Mesenchymal stem cell (in vitro differentiated cells and primary cell): Measurements from ENCODE around the gene NAV2.

Experiments
- DNase-seq: peaks from one replicate; pipeline ENCODE4 v3.0.0-alpha.2; 2013
- H2AFZ ChIP-seq: one replicate; pipeline ENCODE4 v1.6.1; 2013; ENCODE audit warnings: low read depth, mild to moderate bottlenecking, control low read depth, inconsistent platforms, low read length, moderate library complexity
- H2AK5ac ChIP-seq: 2 replicates; pipeline ENCODE4 v1.6.1; 2013; ENCODE audit warnings: low read length, moderate library complexity, mild to moderate bottlenecking, inconsistent platforms; ENCODE audit not compliant: severe bottlenecking
- H2BK120ac ChIP-seq: one replicate; pipeline ENCODE4 v1.6.1; 2013; ENCODE audit warnings: low read depth, mild to moderate bottlenecking, inconsistent platforms, low read length, moderate library complexity
- H2BK12ac ChIP-seq, 2 experiments: one replicate each; pipeline ENCODE4 v1.6.1; 2013; ENCODE audit warnings: inconsistent platforms in 2 of 2, low read length in 2 of 2, mild to moderate bottlenecking in 2 of 2, moderate library complexity in 2 of 2, control low read depth in 1 of 2
- H2BK15ac ChIP-seq: one replicate; pipeline ENCODE4 v1.6.1; 2013; ENCODE audit warnings: mild to moderate bottlenecking, low read depth, inconsistent platforms; ENCODE audit not compliant: poor library complexity, severe bottlenecking
- H2BK5ac ChIP-seq: 2 replicates; pipeline ENCODE4 v1.6.1; 2013; ENCODE audit warnings: low read depth, mild to moderate bottlenecking, low read length, control low read depth, inconsistent platforms; ENCODE audit not compliant: poor library complexity, severe bottlenecking
- H3K14ac ChIP-seq, 2 experiments: one replicate each; pipeline ENCODE4 v1.6.1; 2013; ENCODE audit warnings: inconsistent platforms in 2 of 2, low read length in 2 of 2, control low read depth in 1 of 2, mild to moderate bottlenecking in 1 of 2, moderate library complexity in 1 of 2
- H3K18ac ChIP-seq, 2 experiments: one replicate each; pipeline ENCODE4 v1.6.1; 2013; ENCODE audit warnings: inconsistent platforms in 2 of 2, low read length in 2 of 2, control low read depth in 1 of 2, low read depth in 1 of 2, mild to moderate bottlenecking in 1 of 2
- H3K23ac ChIP-seq, 2 experiments: one replicate each; pipeline ENCODE4 v1.6.1; 2013; ENCODE audit warnings: inconsistent platforms in 2 of 2, low read length in 2 of 2, mild to moderate bottlenecking in 2 of 2, moderate library complexity in 2 of 2, control low read depth in 1 of 2
- H3K27ac ChIP-seq: 2 replicates; pipeline ENCODE4 v1.5.1; 2013; ENCODE audit warnings: mild to moderate bottlenecking, moderate library complexity, low read length, control low read depth, inconsistent platforms; ENCODE audit not compliant: poor library complexity, severe bottlenecking
- H3K27me3 ChIP-seq, 2 experiments: 2 replicates each; pipeline versions ENCODE4 v1.6.1 to v1.7.0; 2013; ENCODE audit warnings: low read length in 2 of 2, mild to moderate bottlenecking in 2 of 2, moderate library complexity in 2 of 2, control low read depth in 1 of 2, inconsistent platforms in 1 of 2; ENCODE audit not compliant: control insufficient read depth in 1 of 2, insufficient read depth in 1 of 2
- H3K36me3 ChIP-seq, 2 experiments: 2 replicates each; pipeline versions ENCODE4 v1.6.1 to v1.7.0; 2013; ENCODE audit warnings: low read length in 2 of 2, control low read depth in 1 of 2, inconsistent platforms in 1 of 2, low read depth in 1 of 2, mild to moderate bottlenecking in 1 of 2; ENCODE audit not compliant: insufficient read depth in 2 of 2, control insufficient read depth in 1 of 2
- H3K4ac ChIP-seq, 2 experiments: one replicate each; pipeline ENCODE4 v1.6.1; 2013; ENCODE audit warnings: inconsistent platforms in 2 of 2, low read length in 2 of 2, mild to moderate bottlenecking in 2 of 2, moderate library complexity in 2 of 2, control low read depth in 1 of 2, low read depth in 1 of 2
- H3K4me1 ChIP-seq: 2 replicates; pipeline ENCODE4 v1.6.1; 2013; ENCODE audit warnings: low read depth, low read length, control low read depth; ENCODE audit not compliant: control insufficient read depth, insufficient read depth
- H3K4me2 ChIP-seq: 2 replicates; pipeline ENCODE4 v1.6.1; 2013; ENCODE audit warnings: low read length, mild to moderate bottlenecking, inconsistent platforms; ENCODE audit not compliant: poor library complexity, severe bottlenecking
- H3K4me3 ChIP-seq, 2 experiments: 2 replicates each; pipeline versions ENCODE4 v1.5.1 to v1.7.0; 2013; ENCODE audit warnings: low read length in 2 of 2, mild to moderate bottlenecking in 2 of 2, control low read depth in 1 of 2, low read depth in 1 of 2; ENCODE audit not compliant: insufficient read depth in 1 of 2
- H3K79me1 ChIP-seq: replicated peaks from 2 replicates; pipeline ENCODE4 v1.6.1; 2013; ENCODE audit warnings: mild to moderate bottlenecking, control low read depth, low read length, inconsistent platforms; ENCODE audit not compliant: poor library complexity, severe bottlenecking
- H3K9ac ChIP-seq: 2 replicates; pipeline ENCODE4 v1.7.0; 2013; ENCODE audit warnings: mild to moderate bottlenecking, low read length, moderate library complexity
- H3K9me3 ChIP-seq: 2 replicates; pipeline ENCODE4 v1.7.0; 2013; ENCODE audit warnings: mild to moderate bottlenecking, low read length; ENCODE audit not compliant: control insufficient read depth
- H4K8ac ChIP-seq: one replicate; pipeline ENCODE4 v1.6.1; 2013; ENCODE audit warnings: inconsistent platforms, mild to moderate bottlenecking, low read length, moderate library complexity
- H4K91ac ChIP-seq: one replicate; pipeline ENCODE4 v1.6.1; 2013; ENCODE audit warnings: mild to moderate bottlenecking, low read length, inconsistent platforms
- WGBS: methylation state at CpG from one replicate; pipeline ENCODE4 v1.1.7; 2013; ENCODE audit warnings: mixed read lengths; 5-methylcytosine and 5-hydroxymethylcytosine counted together

Gene NAV2

GRCh38 chr11:20000022-20000350 is 287.3 kb downstream of the NAV2 start:
- no peak overlapping the region for H2AFZ ChIP-seq
- H3K79me1 ChIP-seq: peaks cover 5% of the 10 kb centered on the region
- H3K27me3 ChIP-seq: no peaks in the 10 kb centered on the region
- no peak overlapping the region for H3K4ac ChIP-seq
- H2BK12ac ChIP-seq: no peak overlapping the region
- no peak overlapping the region for H2BK5ac ChIP-seq
- no peak overlapping the region for H3K14ac ChIP-seq
- DNase-seq: no peak
- WGBS: 45% methylated on average over 3 of the region's 3 CpGs
- H3K36me3 ChIP-seq: peaks cover 0 to 84% of the 10 kb centered on the region in 2 experiments
- H3K27ac ChIP-seq: no peak overlapping the region
- H2BK120ac ChIP-seq: no peak overlapping the region
- H3K4me1 ChIP-seq: peaks cover 25% of the 10 kb centered on the region
- no peak overlapping the region for H4K8ac ChIP-seq
- no peak overlapping the region for H3K23ac ChIP-seq
- H3K18ac ChIP-seq: no peak overlapping the region
- H2AK5ac ChIP-seq: no peak overlapping the region
- H3K4me2 ChIP-seq: no peak overlapping the region
- H2BK15ac ChIP-seq: no peak overlapping the region
- no peak overlapping the region for H4K91ac ChIP-seq
- no peak overlapping the region for H3K9ac ChIP-seq
- H3K4me3 ChIP-seq: no peak overlapping the region
- H3K9me3 ChIP-seq: no peaks in the 10 kb centered on the region

- H3K27me3 ChIP-seq: no peaks in the 10 kb centered on the region
- H3K23ac ChIP-seq: no peak overlapping the region
- no peak overlapping the region for H2BK120ac ChIP-seq
- H4K8ac ChIP-seq: peak overlapping the region; percentile 77
- H3K4me1 ChIP-seq: peaks cover 22% of the 10 kb centered on the region
- H2BK15ac ChIP-seq: no peak overlapping the region
- H3K14ac ChIP-seq: peak overlapping the region in 1 of 2 experiments; percentile 87
- peak overlapping the region; percentile 74 for H4K91ac ChIP-seq
- no peak overlapping the region for H3K9ac ChIP-seq
- no peak overlapping the region for H2AK5ac ChIP-seq
- H3K79me1 ChIP-seq: peaks cover 5% of the 10 kb centered on the region
- H3K9me3 ChIP-seq: no peaks in the 10 kb centered on the region
- H3K27ac ChIP-seq: no peak overlapping the region
- peaks cover 0 to 79% of the 10 kb centered on the region in 2 experiments for H3K36me3 ChIP-seq
- H2BK12ac ChIP-seq: peak overlapping the region; percentile 28 to 66
- H2AFZ ChIP-seq: no peak overlapping the region
- 23% methylated on average over 13 of the region's 13 CpGs for WGBS
- no peak overlapping the region for H3K4me3 ChIP-seq
- peak overlapping the region in 1 of 2 experiments; percentile 83 for H3K4ac ChIP-seq
- DNase-seq: peak; percentile 71
- H2BK5ac ChIP-seq: no peak overlapping the region
- H3K4me2 ChIP-seq: no peak overlapping the region
- H3K18ac ChIP-seq: peak overlapping the region; percentile 34 to 84
Measured at GRCh38 chr11:20000351-20001134, 287.9 kb downstream of the NAV2 start.

GRCh38 chr11:20002312-20003216 is 289.9 kb downstream of the NAV2 start:
- H3K9me3 ChIP-seq: no peaks in the 10 kb centered on the region
- peak overlapping the region; percentile 13 for H2AK5ac ChIP-seq
- no peak for DNase-seq
- H3K27me3 ChIP-seq: no peaks in the 10 kb centered on the region
- peaks cover 0 to 80% of the 10 kb centered on the region in 2 experiments for H3K36me3 ChIP-seq
- no peak overlapping the region for H2BK120ac ChIP-seq
- peak overlapping the region; percentile 18 for H3K27ac ChIP-seq
- H3K4me1 ChIP-seq: peaks cover 21% of the 10 kb centered on the region
- no peaks in the 10 kb centered on the region for H3K79me1 ChIP-seq
- H3K4me2 ChIP-seq: no peak overlapping the region
- no peak overlapping the region for H4K8ac ChIP-seq
- no peak overlapping the region for H3K14ac ChIP-seq
- 75% methylated on average over 11 of the region's 12 CpGs for whole genome bisulfite sequencing
- peak overlapping the region in 1 of 2 experiments; percentile 20 for H3K4ac ChIP-seq
- H3K4me3 ChIP-seq: no peak overlapping the region
- H2AFZ ChIP-seq: no peak overlapping the region
- no peak overlapping the region for H4K91ac ChIP-seq
- H3K9ac ChIP-seq: no peak overlapping the region
- H2BK15ac ChIP-seq: peak overlapping the region; percentile 44
- H3K18ac ChIP-seq: peak overlapping the region in 1 of 2 experiments; percentile 38
- H3K23ac ChIP-seq: no peak overlapping the region
- H2BK5ac ChIP-seq: no peak overlapping the region
- no peak overlapping the region for H2BK12ac ChIP-seq

- peak overlapping the region; percentile 53 for H2AK5ac ChIP-seq
- H3K18ac ChIP-seq: no peak overlapping the region
- no peaks in the 10 kb centered on the region for H3K27me3 ChIP-seq
- H2BK5ac ChIP-seq: no peak overlapping the region
- no peak for DNase-seq
- H3K4me1 ChIP-seq: peaks cover 21% of the 10 kb centered on the region
- H3K79me1 ChIP-seq: no peaks in the 10 kb centered on the region
- no peak overlapping the region for H4K8ac ChIP-seq
- no peak overlapping the region for H3K23ac ChIP-seq
- no peak overlapping the region for H3K27ac ChIP-seq
- no peak overlapping the region for H3K4me3 ChIP-seq
- H3K9ac ChIP-seq: no peak overlapping the region
- H3K9me3 ChIP-seq: no peaks in the 10 kb centered on the region
- H2BK12ac ChIP-seq: no peak overlapping the region
- H3K14ac ChIP-seq: no peak overlapping the region
- H4K91ac ChIP-seq: no peak overlapping the region
- no peak overlapping the region for H2BK120ac ChIP-seq
- H2AFZ ChIP-seq: no peak overlapping the region
- peaks cover 0 to 81% of the 10 kb centered on the region in 2 experiments for H3K36me3 ChIP-seq
- no peak overlapping the region for H3K4me2 ChIP-seq
- no peak overlapping the region for H3K4ac ChIP-seq
- WGBS: 81% methylated on average over 4 of the region's 4 CpGs
- H2BK15ac ChIP-seq: no peak overlapping the region
Measured at GRCh38 chr11:20003351-20003750, 290.7 kb downstream of the NAV2 start.
